ENCODE results near the gene SHANK3.

The SHANK3 gene

GRCh38 chr22:50713008-50713385 lies 40.4 kb downstream of the SHANK3 start:
- no peak for DNase-seq (ENCODE audit: low read depth in 2 of 2)

GRCh38 chr22:50713571-50714056 lies 41.0 kb downstream of the SHANK3 start:
- DNase-seq (ENCODE audit: low read depth in 2 of 2) = no peak

- no peak for DNase-seq (ENCODE audit: low read depth in 2 of 2)
Observed at GRCh38 chr22:50714150-50714549, 41.5 kb downstream of the SHANK3 start.

- DNase-seq (ENCODE audit: low read depth in 2 of 2) = no peak
Observed at GRCh38 chr22:50714631-50715179, 42.1 kb downstream of the SHANK3 start.

- DNase-seq (ENCODE audit: low read depth in 2 of 2) = no peak
Observed at GRCh38 chr22:50715250-50715649, 42.6 kb downstream of the SHANK3 start.

DNA sequence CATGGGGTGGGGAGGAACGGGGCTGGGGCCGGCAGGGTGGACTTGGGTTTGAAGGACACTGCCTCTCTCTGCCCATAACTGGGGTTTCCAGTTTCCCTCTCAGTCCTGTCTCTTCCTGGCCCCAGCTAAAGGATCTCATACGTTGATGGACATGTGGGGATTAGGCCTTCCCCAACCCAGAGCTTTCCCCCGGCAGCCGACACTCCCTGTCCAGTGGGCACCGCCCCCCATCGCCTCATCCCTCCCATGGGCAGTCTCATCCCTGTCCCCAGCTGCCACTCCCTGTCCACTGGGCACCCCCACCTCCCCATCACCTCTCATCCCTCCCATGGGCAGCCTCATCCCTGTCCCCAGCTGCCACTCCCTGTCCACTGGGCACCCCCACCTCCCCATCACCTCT lies 43.2 kb downstream of the SHANK3 start:
- no peak for DNase-seq (ENCODE audit: low read depth in 2 of 2)

- DNase-seq (ENCODE audit: low read depth in 2 of 2) = no peak
Observed at GRCh38 chr22:50716290-50717024, 43.8 kb downstream of the SHANK3 start.

DNA sequence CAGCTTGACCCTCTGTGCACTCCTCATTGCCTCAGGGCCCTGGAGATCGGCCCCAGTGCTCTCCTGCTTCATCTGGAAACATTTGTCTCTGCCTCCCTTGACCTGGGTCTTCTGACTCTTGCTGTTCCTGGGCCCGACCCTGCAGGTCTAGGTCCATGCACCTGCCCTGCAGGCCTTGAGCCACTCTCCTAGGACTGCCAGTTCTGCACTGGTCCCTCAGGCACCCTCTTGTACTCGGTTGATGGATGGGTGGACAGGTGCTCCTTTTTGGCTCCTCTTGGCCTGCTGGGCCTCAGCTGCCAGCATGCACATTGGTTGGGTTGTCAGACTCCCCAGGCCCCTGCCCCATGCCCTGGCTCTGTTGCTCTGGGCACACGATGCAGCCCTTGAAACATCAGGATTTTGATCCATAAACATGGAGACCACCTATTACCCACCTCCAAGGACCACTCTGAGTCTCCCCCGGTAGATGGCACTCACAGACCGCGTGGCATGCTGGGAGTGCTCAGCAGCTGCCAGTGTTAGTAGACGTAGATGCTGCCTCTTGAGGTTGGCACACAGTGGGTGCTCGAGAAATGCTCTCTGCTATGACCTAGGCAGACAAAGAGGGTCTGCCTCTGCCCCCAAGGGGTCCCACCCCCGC lies 45.2 kb downstream of the SHANK3 start:
- DNase-seq (ENCODE audit: low read depth in 2 of 2) = no peak

DNA sequence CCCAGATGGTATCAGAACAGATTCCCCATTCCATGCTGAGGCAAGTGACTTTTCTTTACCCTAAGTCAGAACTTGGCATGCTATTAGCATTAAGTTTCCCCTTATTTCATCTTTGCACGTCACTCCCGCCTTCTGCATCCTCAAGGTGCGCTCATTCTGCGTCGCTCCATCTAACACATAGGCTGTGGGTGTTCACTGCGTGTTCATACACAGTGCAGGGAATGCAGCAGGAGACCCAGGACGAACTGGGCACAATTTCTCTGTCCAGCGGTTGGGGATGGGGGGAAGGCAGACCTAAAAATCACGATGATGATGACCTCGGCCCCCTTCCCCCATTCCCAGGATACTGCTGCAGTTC lies 45.7 kb downstream of the SHANK3 start:
- no peak for DNase-seq (ENCODE audit: low read depth in 2 of 2)

GRCh38 chr22:50719814-50720300 lies 47.2 kb downstream of the SHANK3 start:
- no peak for DNase-seq (ENCODE audit: low read depth in 2 of 2)

- DNase-seq (ENCODE audit: low read depth in 2 of 2) = no peak
Observed at GRCh38 chr22:50720301-50721256, 48.0 kb downstream of the SHANK3 start.

DNA sequence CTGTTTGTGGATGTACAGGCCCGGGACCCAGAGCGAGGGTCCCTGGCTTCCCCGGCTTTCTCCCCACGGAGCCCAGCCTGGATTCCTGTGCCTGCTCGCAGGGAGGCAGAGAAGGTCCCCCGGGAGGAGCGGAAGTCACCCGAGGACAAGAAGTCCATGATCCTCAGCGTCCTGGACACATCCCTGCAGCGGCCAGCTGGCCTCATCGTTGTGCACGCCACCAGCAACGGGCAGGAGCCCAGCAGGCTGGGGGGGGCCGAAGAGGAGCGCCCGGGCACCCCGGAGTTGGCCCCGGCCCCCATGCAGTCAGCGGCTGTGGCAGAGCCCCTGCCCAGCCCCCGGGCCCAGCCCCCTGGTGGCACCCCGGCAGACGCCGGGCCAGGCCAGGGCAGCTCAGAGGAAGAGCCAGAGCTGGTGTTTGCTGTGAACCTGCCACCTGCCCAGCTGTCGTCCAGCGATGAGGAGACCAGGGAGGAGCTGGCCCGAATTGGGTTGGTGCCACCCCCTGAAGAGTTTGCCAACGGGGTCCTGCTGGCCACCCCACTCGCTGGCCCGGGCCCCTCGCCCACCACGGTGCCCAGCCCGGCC lies 48.7 kb downstream of the SHANK3 start:
- no peak for DNase-seq (ENCODE audit: low read depth in 2 of 2)

- no peak for DNase-seq (ENCODE audit: low read depth in 2 of 2)
Observed at GRCh38 chr22:50722048-50722701, 49.6 kb downstream of the SHANK3 start.

Measured in stimulated activated CD8-positive, alpha-beta memory T cell treated with anti-CD3 and anti-CD28 coated beads, Interleukin-15, amount 100 ng/mL, for 48 hours (primary cell).